Activated CD8-positive, alpha-beta memory T cell treated with anti-CD3 and anti-CD28 coated beads, Interleukin-2, amount 50 U/mL, for 24 hours (primary cell): Measurements from ENCODE around the gene NPPB.

Source experiments
- DNase-seq: peaks from one replicate; pipeline ENCODE4 v3.0.0-alpha.2; 2020; ENCODE audit errors: extremely low read depth

NPPB gene

GRCh38 chr1:11833497-11833896, 25.2 kb downstream of the NPPB start:
- no peak for DNase-seq

GRCh38 chr1:11831945-11832725, 26.6 kb downstream of the NPPB start:
- DNase-seq: no peak

- no peak for DNase-seq
Observed at GRCh38 chr1:11828511-11828910, 30.2 kb downstream of the NPPB start.

- DNase-seq: no peak
Observed at GRCh38 chr1:11826946-11827345, 31.8 kb downstream of the NPPB start.

- no peak for DNase-seq
Observed at GRCh38 chr1:11825131-11825530, 33.6 kb downstream of the NPPB start.

- DNase-seq: no peak
Observed at GRCh38 chr1:11823366-11824137, 35.2 kb downstream of the NPPB start.

GRCh38 chr1:11822091-11822490, 36.7 kb downstream of the NPPB start:
- no peak for DNase-seq

- DNase-seq: no peak
Observed at GRCh38 chr1:11817192-11817591, 41.6 kb downstream of the NPPB start.

- no peak for DNase-seq
Observed at GRCh38 chr1:11813021-11813420, 45.7 kb downstream of the NPPB start.
